GM18498 (cell line): ENCODE results near the gene AKTIP.

ENCODE experiments used
- ATAC-seq: cut with Tn5 transposase; IDR thresholded peaks from one replicate; pipeline ENCODE4 v1.9.1; 2021; ENCODE audit warnings: mild to moderate bottlenecking, moderate library complexity; ENCODE audit not compliant: unreplicated experiment

AKTIP gene

DNA sequence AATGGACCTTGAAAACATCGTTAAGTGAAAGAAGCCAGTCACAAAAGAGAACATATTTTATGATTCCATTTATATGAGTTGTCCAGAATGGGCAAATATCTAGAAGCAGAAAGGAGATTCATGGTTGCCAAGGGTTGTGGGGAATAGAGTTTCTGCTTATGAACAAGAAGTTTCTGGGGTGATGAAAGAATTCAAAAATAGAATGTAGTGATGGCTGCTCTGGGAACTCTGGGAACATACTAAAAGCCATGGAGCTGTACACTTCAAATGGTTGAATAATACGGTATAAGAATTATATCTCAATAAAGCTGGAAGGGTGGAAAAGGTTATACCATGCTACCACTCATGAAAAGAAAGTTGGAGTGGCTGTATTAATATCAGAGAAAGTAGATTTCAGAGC is 18.5 kb downstream of the AKTIP start:
- ATAC-seq: no peak

DNA sequence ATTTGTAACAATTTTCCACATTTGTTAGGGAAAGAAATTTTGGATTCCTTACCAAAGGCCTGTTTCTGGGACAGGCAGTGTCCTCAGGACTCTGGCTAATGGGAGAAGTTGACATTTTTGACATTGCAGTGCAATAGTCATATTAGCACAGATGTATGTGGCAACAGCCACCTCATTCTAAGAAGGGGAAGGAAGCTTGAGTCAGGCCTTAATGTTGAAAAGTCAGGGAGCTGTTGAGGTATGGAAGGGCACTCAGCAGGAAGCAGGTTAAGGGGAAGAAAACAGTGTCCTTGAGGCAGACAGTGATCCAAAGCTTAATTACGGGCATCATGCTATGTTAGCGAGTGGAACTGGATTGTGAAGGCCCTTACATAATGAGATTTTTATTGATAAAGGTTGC is 20.9 kb downstream of the AKTIP start:
- ATAC-seq: no peak

DNA sequence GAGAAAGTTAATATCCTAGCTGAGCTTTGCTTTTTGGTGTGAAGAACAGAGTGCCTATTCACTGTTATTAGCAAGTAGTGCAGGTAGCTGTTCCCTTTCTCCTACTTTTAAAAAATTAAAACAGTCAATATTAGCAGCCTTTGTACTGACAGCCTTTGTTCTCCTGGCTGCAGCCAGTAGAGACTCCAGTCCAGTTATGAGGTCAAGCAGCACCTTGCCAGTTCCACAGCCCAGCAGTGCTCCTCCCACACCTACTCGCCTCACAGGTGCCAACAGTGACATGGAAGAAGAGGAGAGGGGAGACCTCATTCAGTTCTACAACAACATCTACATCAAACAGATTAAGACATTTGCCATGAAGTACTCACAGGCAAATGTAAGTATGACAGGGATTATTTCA is 22.6 kb downstream of the AKTIP start:
- ATAC-seq: no peak

DNA sequence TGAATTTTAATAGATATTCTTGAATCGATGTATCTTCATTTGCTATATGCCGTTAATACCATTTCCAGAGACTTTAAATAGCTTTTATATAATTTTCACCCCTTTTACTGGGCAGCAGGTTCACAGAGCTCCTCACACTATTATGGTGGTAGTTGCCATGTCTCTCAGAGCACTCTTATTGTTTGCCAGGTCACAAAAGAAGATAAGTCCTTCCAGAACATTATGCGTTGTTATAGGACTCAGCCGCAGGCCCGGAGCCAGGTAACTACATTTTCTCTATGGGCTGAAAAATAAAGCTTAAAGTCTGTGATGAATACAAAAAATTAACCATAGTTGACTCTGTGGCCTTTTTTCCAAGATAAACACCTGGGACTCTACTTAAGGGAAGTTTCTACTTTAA is 24.0 kb downstream of the AKTIP start:
- no peak for ATAC-seq

DNA sequence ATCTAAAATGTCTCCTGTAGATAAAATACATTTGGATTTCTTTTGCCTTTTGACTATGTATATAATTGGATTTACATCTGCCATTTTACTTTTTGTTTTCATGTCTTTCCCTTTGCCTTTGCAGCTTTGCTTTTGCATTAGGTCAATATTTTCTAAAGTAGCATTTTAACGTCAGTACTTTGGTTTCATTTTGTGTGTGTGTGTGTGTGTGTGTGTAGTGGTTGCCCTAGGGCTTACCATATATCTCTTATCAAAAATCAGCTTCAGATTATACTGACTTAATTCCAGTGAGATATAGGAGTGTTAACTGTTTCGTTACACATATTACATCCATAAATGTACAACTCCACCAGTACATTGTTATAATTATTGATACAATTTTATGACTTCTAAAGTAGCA is 26.1 kb downstream of the AKTIP start:
- ATAC-seq: no peak

DNA sequence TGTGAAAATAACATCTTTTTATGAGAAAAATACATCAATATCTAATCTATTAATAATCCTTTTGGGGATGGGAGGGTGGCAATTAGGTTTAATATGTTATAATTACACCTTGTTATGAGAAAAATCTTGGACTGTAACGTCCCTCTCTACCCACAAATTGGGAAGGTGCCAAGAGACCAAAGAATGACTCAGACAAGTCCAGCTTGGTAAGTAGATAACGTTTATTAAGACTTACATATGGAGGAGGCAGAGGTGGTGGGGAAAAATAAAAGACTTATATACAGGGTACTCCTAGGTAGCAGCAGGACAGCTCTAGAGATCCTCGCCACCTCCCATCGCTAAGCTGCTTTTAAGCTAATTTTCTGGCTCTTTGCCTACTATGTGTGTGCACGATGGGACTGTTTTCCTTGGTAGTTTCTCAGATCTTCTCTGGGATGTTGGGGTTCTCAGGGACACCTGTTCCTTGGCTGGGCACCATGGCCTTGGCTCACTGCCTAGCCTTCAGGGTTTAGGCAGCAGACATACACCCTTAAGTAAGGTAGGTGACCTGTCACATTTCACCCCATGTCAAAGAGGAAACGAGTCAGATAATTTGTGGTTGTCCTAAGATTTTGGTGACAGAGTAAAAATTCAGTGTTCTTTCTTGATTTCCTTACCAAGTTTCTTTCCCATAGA is 37.3 kb downstream of the AKTIP start:
- no peak for ATAC-seq

DNA sequence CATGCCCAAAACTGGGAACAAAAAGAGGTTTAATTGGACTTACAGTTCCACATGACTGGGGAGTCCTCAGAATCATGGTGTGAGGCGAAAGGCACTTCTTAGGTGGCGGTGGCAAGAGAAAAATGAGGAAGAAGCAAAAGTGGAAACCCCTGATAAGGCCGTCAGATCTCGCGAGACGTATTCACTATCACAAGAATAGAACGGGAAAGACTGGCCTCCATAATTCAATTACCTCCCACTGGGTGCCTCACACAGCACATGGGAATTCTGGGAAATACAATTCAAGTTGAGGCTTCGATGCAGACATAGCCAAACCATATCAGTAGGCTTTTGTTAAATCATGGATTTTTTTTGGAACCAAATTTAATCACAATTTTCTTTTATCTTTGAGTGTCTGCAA is 44.4 kb downstream of the AKTIP start:
- no peak for ATAC-seq

DNA sequence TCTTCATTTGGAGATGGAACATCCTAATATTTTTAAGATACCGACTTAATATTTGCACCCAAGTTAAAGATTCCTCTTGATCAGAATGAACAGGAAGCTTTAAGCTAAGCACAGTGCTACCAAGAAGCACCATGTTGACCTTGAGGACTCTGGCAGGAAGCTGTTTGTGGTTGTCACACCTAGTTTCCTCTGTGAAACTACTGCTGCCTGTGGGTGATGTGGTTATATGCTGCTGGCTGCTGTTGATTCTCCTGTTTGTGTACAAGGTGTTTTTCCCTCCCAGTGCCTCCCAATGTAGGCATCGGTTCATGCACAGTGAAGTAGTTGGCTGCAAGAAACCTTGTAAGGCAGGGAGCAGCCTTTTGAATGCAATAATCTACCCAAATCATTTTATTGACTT is 45.3 kb downstream of the AKTIP start:
- peak; percentile 100 for ATAC-seq

DNA sequence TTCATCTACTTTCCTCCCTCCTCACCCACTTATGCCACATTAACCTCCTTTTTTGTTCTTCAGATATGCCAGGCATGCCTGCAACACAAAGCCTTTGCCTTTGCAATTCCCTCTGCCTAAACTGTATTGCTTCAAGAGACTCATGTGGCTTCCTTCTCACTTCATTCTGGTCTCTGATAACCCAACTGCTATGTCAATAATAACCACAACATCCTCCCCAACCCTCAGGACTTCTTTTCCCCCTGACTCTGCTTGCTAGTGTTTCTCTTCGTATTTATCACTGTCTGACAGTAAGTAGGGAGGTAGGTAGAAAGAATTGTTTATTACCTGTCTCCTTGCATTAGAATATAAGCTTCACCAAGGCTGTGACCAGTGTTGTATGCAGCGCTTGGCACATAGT is 46.4 kb downstream of the AKTIP start:
- ATAC-seq: no peak

DNA sequence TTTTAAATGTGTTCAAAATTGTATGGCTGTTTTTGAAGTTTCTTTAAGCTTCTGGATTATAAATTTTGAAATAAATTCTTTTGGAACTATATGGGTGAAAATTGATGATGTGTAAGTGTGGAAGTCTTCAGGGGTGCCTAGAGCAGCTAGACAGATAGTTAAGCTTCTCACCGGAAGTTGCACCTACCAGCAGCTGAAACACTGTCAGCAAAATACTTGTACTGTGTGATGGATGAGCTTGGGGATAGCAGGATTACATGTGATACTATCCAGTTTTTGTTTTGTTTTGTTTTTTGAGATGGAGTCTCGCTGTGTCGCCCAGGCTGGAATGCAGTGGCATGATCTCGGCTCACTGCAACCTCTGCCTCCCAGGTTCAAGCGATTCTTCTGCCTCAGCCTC is 49.1 kb downstream of the AKTIP start:
- no peak for ATAC-seq

DNA sequence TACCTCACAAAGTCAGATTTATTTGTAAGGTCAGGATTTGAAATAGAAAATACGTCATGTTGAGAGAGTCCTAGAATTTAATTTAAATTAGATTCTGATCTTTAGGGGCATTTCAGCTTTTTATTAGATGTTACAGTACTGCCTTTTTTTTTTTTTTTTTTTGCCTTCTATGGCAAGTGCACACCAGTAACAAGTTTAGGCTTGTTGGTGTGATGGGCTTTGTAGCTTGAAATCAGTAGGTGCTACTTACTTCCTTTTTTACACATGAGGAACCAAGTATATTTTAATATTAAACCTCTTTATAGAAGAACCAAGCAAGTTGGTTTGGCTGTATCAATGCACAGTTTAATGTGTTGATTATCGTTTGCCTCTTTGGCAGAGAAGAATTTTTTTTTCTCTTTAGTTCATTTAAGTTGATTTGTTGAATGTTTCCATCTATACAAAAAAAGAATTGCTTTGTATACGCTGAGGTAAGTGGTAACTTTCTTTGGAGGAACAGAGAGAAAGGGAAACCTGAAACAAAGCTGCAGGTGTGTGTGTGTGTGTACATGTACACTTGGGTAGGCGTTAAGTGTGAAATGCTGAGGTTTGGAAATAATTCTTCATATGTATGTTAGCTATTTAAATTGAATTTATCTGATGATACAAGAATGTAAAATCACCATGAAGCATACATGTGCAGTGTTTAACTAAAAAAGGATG is 53.0 kb downstream of the AKTIP start:
- ATAC-seq: no peak

DNA sequence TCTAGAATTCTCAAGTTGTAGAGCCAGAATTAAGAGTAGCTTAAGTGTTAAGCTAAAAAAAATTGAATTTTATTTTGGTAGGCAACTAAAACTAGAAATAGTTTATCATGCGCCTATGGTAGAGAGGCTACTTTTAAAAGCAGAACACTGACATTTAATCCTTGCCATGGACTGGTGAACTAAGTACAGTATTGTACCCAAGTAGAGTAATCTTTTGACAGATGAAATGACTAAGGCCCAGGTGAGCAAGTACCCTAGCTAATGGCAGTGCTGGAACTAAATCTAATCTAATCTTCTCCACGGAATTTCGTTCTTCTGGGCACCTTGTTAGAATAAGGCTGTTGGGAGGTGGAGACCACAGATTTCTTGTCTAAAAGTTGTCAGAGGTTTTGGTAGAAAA is 56.9 kb downstream of the AKTIP start:
- ATAC-seq: no peak

DNA sequence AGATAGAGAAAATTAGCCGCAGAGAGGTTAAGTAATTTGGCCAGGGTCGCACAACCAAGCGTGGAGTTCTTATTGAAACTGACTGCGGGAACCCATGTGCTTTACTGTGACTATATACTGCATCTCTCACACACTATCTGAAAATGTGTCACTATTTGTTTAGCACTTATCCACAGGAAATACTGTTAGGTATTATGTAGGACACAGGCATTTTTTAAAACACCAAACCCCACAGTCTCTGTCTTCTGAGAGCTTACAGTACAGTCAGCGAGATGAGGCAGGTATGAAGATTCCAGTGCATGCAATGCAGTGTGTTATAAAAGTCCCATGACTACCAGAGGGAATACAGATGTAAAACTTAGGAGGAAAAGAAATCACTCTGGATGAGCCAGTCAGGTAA is 57.5 kb downstream of the AKTIP start:
- no peak for ATAC-seq
